HEK293T (cell line): ENCODE measurements around the gene RFX3.

ENCODE experiments used
- CTCF ChIA-PET: fragments of 350-600 bp; formaldehyde crosslinking; extraction: SDS; loops from one replicate; lab custom pipeline; 2021; ENCODE audit warnings: antibody characterized with exemption, inconsistent platforms; lab: Yijun Ruan, JAX
- POLR2A ChIA-PET: fragments of 350-600 bp; formaldehyde crosslinking; extraction: SDS; loops from one replicate; lab custom pipeline; 2020; ENCODE audit warnings: antibody characterized with exemption, inconsistent platforms; lab: Yijun Ruan, JAX
- DNase-seq: peaks from one replicate; pipeline ENCODE4 v3.0.0; 2012; ENCODE audit warnings: mixed read lengths; ENCODE audit errors: extremely low spot score
- ARNT ChIP-seq: fragments of 450-650 bp; IDR thresholded peaks from 2 replicates; pipeline ENCODE4 v1.6.1; 2017; ENCODE audit warnings: mild to moderate bottlenecking
- BHLHE40 ChIP-seq: fragments of 450-650 bp; IDR thresholded peaks from 2 replicates; pipeline ENCODE4 v1.6.1; 2016; ENCODE audit warnings: mild to moderate bottlenecking, moderate library complexity, borderline replicate concordance
- CTBP1 ChIP-seq: fragments of 450-650 bp; IDR thresholded peaks from 2 replicates; pipeline ENCODE4 v1.6.1; 2016; ENCODE audit warnings: borderline replicate concordance
- ELF4 ChIP-seq: fragments of 450-650 bp; IDR thresholded peaks from 2 replicates; pipeline ENCODE4 v1.6.1; 2017; ENCODE audit warnings: antibody characterized with exemption
- FOXA1 ChIP-seq: fragments of 450-650 bp; IDR thresholded peaks from 2 replicates; pipeline ENCODE4 v1.6.1; 2016; ENCODE audit warnings: mild to moderate bottlenecking
- FOXK2 ChIP-seq: fragments of 450-650 bp; IDR thresholded peaks from 2 replicates; pipeline ENCODE4 v1.6.1; 2016; ENCODE audit warnings: mild to moderate bottlenecking
- FOXM1 ChIP-seq: fragments of 450-650 bp; IDR thresholded peaks from 2 replicates; pipeline ENCODE4 v1.6.1; 2017; ENCODE audit warnings: mild to moderate bottlenecking, borderline replicate concordance
- HDGF ChIP-seq: fragments of 450-650 bp; IDR thresholded peaks from 2 replicates; pipeline ENCODE4 v1.6.1; 2017; ENCODE audit warnings: antibody characterized with exemption, borderline replicate concordance
- L3MBTL2 ChIP-seq: fragments of 450-650 bp; conservative IDR thresholded peaks from 2 replicates; pipeline ENCODE4 v1.6.1; 2016; ENCODE audit warnings: mild to moderate bottlenecking
- LEF1 ChIP-seq: fragments of 450-650 bp; IDR thresholded peaks from 2 replicates; pipeline ENCODE4 v1.6.1; 2017; ENCODE audit warnings: mild to moderate bottlenecking, borderline replicate concordance
- NFRKB ChIP-seq: fragments of 450-650 bp; IDR thresholded peaks from 2 replicates; pipeline ENCODE4 v1.6.1; 2016; ENCODE audit warnings: mild to moderate bottlenecking, moderate library complexity
- SP1 ChIP-seq: fragments of 450-650 bp; IDR thresholded peaks from 2 replicates; pipeline ENCODE4 v1.6.1; 2017
- SUZ12 ChIP-seq: fragments of 450-650 bp; IDR thresholded peaks from 2 replicates; pipeline ENCODE4 v1.6.1; 2016; ENCODE audit warnings: mild to moderate bottlenecking
- TARDBP ChIP-seq: fragments of 450-650 bp; IDR thresholded peaks from 2 replicates; pipeline ENCODE4 v1.6.1; 2016
- ZNF384 ChIP-seq: fragments of 450-650 bp; IDR thresholded peaks from 2 replicates; pipeline ENCODE4 v1.6.1; 2016
- TF ChIP-seq, protein P1 (sequence below): fragments of 450-650 bp; IDR thresholded peaks from 2 replicates; pipeline ENCODE4 v1.6.1; 2016

The RFX3 gene

DNA sequence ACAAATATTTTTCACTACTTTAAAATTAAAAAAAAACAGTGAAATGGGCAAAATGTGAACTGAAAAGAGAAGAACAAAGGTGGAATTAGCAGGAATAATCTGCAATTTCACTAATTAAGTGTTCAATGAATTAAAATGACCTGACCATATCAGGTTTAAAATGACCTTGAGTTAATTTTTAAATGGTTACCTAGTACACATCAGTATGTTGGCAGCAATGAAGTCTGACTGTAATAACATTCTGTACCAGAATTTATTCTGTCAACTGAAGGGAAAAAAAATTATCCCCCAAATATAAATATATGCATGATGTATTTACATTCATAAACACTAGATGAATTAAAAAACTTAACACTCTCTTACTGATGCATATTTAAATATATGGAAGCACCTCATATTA lies 165.6 kb downstream of the RFX3 start:
- ChIA-PET POLR2A (no interaction called here), CTCF (no interaction called here)
- TF ChIP-seq FOXM1: no peak
- TF ChIP-seq L3MBTL2: no peak
- TF ChIP-seq FOXK2: no peak
- no peak for TF ChIP-seq ELF4
- no peak for TF ChIP-seq LEF1
- no peak for TF ChIP-seq FOXA1
- TF ChIP-seq BHLHE40: no peak
- no peak for TF ChIP-seq SP1
- TF ChIP-seq, protein P1, sequence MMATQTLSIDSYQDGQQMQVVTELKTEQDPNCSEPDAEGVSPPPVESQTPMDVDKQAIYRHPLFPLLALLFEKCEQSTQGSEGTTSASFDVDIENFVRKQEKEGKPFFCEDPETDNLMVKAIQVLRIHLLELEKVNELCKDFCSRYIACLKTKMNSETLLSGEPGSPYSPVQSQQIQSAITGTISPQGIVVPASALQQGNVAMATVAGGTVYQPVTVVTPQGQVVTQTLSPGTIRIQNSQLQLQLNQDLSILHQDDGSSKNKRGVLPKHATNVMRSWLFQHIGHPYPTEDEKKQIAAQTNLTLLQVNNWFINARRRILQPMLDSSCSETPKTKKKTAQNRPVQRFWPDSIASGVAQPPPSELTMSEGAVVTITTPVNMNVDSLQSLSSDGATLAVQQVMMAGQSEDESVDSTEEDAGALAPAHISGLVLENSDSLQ: no peak
- no peak for TF ChIP-seq HDGF
- no peak for TF ChIP-seq CTBP1
- no peak for TF ChIP-seq SUZ12
- TF ChIP-seq ARNT: no peak
- TF ChIP-seq ZNF384: no peak
- TF ChIP-seq NFRKB: no peak
- no peak for TF ChIP-seq TARDBP
- no peak for DNase-seq

DNA sequence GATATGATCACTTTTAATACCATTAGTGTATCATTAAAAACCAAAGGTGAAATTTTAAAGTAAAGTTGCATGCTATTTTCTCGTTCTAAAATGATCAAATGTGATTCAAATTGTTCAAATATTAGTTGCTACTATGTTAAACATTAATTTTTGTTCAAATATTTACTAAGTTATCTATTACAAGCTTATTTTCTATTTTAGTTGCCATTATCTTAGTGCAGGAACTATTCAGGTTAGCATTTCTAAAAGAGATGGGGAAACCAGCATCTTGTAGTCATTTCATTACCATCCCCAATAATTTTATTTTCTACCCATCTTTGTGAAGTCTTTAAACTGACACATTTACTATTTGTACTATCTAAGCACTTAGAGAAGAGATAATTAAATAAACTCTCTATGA lies 166.0 kb downstream of the RFX3 start:
- POLR2A ChIA-PET: no interaction called here
- DNase-seq: no peak
- CTCF ChIA-PET: no interaction called here
- TF ChIP-seq ELF4: no peak
- TF ChIP-seq LEF1: no peak
- no peak for TF ChIP-seq HDGF
- TF ChIP-seq ZNF384: no peak
- no peak for TF ChIP-seq FOXM1
- TF ChIP-seq TARDBP: no peak
- TF ChIP-seq SUZ12: no peak
- TF ChIP-seq, protein P1: no peak
- TF ChIP-seq FOXK2: no peak
- no peak for TF ChIP-seq L3MBTL2
- TF ChIP-seq FOXA1: no peak
- TF ChIP-seq ARNT: no peak
- TF ChIP-seq SP1: no peak

- TF ChIP-seq NFRKB (no peak), LEF1 (no peak), TARDBP (no peak), ELF4 (no peak), FOXM1 (no peak), FOXA1 (no peak), L3MBTL2 (no peak), ARNT (no peak)
- ChIA-PET CTCF (no interaction called here), POLR2A (no interaction called here)
- DNase-seq: no peak
Measured at GRCh38 chr9:3359048-3359692, 166.6 kb downstream of the RFX3 start.

DNA sequence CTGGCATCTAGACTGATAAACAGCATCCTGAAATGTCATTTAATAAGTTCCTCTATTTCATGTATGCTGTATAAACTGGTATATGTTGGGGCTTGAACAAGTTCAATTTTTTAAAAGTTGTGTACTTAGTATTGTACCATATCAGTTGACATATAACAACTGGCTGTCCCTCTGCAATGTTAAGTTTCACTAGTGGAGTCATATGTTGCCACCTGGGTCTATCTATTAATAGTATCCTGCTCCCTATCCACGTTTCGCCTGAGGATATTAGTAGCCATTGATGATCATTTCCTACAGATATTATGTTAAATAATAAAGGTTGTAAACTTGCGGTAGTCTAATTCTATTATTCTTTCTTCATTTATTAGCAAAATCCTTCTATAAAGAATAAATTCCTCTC lies 177.6 kb downstream of the RFX3 start:
- ChIA-PET CTCF (interaction anchor here (0.6 kb wide), 1 partner anchor 111 kb away, joined by 4 read pairs; no protein-coding TSS in a partner anchor), POLR2A (no interaction called here)
- TF ChIP-seq HDGF: no peak
- TF ChIP-seq SUZ12: no peak
- TF ChIP-seq TARDBP: no peak
- no peak for TF ChIP-seq NFRKB
- TF ChIP-seq ZNF384: no peak
- no peak for TF ChIP-seq FOXM1
- no peak for TF ChIP-seq L3MBTL2
- TF ChIP-seq SP1: no peak
- no peak for TF ChIP-seq FOXA1
- TF ChIP-seq FOXK2: no peak
- TF ChIP-seq BHLHE40: no peak
- TF ChIP-seq ELF4: no peak
- no peak for TF ChIP-seq LEF1
- no peak for TF ChIP-seq ARNT
- no peak for DNase-seq

DNA sequence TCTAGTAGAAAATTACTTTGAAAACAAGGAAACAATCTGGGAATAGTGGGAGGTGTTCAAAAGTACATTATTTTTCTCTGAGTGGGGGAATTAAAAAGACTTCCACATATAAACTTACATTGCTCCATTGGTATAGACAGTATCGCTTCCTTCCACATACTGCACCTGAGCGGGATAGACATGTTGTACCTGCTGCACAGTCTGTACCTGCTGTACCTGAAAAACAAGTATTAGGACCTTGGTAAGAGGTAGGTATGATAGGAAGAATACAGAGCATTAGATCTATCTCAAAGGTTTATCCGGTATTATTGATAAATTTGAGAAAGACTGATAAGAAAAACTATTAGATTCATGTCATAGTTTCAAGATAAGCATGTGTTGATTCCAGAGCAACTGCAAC lies 179.3 kb downstream of the RFX3 start:
- CTCF ChIA-PET: no interaction called here
- TF ChIP-seq L3MBTL2 (no peak), ARNT (no peak), FOXK2 (no peak), NFRKB (no peak), FOXM1 (no peak), HDGF (no peak), BHLHE40 (no peak), ZNF384 (no peak), SP1 (no peak), CTBP1 (no peak), ELF4 (no peak), SUZ12 (no peak), FOXA1 (no peak), TARDBP (no peak), LEF1 (no peak)
- TF ChIP-seq, protein P1: no peak

GRCh38 chr9:3343671-3344070 lies 182.1 kb downstream of the RFX3 start:
- TF ChIP-seq FOXA1 (no peak), ARNT (no peak), BHLHE40 (no peak), HDGF (no peak), SP1 (no peak), FOXM1 (no peak), CTBP1 (no peak), L3MBTL2 (no peak), NFRKB (no peak), TARDBP (no peak)
- DNase-seq: no peak
- ChIA-PET POLR2A (no interaction called here), CTCF (no interaction called here)

More for the DNA sequence above, 179.3 kb downstream of the RFX3 start:
- POLR2A ChIA-PET: no interaction called here
- no peak for DNase-seq
